Progenitor cell of endocrine pancreas (in vitro differentiated cells): Measurements from ENCODE around the gene CCDC60. TPM values are rescaled to one million over a fixed set of nuclear protein-coding genes. Genes with fewer than 3 reads are reported as not detected.

Source experiments
- DNase-seq: peaks from one replicate; pipeline ENCODE4 v3.0.0; 2021; ENCODE audit warnings: low spot score; ENCODE audit not compliant: unreplicated experiment
- H3K27ac Mint-ChIP-seq: 2 replicates; pipeline ENCODE4 v1.8.0; 2021; ENCODE audit warnings: mild to moderate bottlenecking, moderate library complexity, mixed read lengths
- H3K27me3 Mint-ChIP-seq: 2 replicates; pipeline ENCODE4 v1.8.0; 2021; ENCODE audit warnings: mixed read lengths
- H3K36me3 Mint-ChIP-seq: 2 replicates; pipeline ENCODE4 v1.8.0; 2022; ENCODE audit warnings: mixed read lengths; ENCODE audit not compliant: insufficient read depth
- H3K4me1 Mint-ChIP-seq: 2 replicates; pipeline ENCODE4 v1.8.0; 2021; ENCODE audit warnings: low read depth, mixed read lengths
- H3K4me3 Mint-ChIP-seq: 2 replicates; pipeline ENCODE4 v1.8.0; 2021; ENCODE audit warnings: low read depth, mild to moderate bottlenecking, moderate library complexity, mixed read lengths
- H3K9me3 Mint-ChIP-seq: 2 replicates; pipeline ENCODE4 v1.8.0; 2021; ENCODE audit warnings: low read depth, mixed read lengths
- total RNA-seq: library from RNA; stranded (reverse); gene quantifications from 2 replicates; pipeline ENCODE4 v1.2.1, GENCODE V29; 2021
- TF ChIP-seq, protein P1 (sequence below): fragments of 200-600 bp; sonication (generic); IDR thresholded peaks from one replicate; pipeline ENCODE4 v1.5.0; 2021; ENCODE audit warnings: antibody characterized with exemption, mild to moderate bottlenecking; ENCODE audit not compliant: unreplicated experiment

Gene CCDC60
- total RNA-seq, 1 donor from 2014 or later = 23.4 TPM

- no peak for DNase-seq
- Mint-ChIP-seq H3K4me3 (no peak overlapping the region), H3K27me3 (peaks cover 7% of the 10 kb centered on the region), H3K36me3 (no peaks in the 10 kb centered on the region), H3K4me1 (peaks cover 8% of the 10 kb centered on the region), H3K27ac (no peak overlapping the region), H3K9me3 (no peaks in the 10 kb centered on the region)
- TF ChIP-seq, protein P1, sequence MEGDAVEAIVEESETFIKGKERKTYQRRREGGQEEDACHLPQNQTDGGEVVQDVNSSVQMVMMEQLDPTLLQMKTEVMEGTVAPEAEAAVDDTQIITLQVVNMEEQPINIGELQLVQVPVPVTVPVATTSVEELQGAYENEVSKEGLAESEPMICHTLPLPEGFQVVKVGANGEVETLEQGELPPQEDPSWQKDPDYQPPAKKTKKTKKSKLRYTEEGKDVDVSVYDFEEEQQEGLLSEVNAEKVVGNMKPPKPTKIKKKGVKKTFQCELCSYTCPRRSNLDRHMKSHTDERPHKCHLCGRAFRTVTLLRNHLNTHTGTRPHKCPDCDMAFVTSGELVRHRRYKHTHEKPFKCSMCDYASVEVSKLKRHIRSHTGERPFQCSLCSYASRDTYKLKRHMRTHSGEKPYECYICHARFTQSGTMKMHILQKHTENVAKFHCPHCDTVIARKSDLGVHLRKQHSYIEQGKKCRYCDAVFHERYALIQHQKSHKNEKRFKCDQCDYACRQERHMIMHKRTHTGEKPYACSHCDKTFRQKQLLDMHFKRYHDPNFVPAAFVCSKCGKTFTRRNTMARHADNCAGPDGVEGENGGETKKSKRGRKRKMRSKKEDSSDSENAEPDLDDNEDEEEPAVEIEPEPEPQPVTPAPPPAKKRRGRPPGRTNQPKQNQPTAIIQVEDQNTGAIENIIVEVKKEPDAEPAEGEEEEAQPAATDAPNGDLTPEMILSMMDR = no peak
Measured at GRCh38 chr12:119450771-119451170, 116.2 kb downstream of the CCDC60 start.

- H3K4me1 Mint-ChIP-seq = no peaks in the 10 kb centered on the region
- H3K27me3 Mint-ChIP-seq = peaks cover 7% of the 10 kb centered on the region
- H3K27ac Mint-ChIP-seq = no peak overlapping the region
- no peaks in the 10 kb centered on the region for H3K9me3 Mint-ChIP-seq
- DNase-seq = no peak
- TF ChIP-seq, protein P1 = no peak
- H3K36me3 Mint-ChIP-seq = no peaks in the 10 kb centered on the region
- H3K4me3 Mint-ChIP-seq = no peak overlapping the region
Measured at GRCh38 chr12:119456824-119457223, 122.3 kb downstream of the CCDC60 start.

GRCh38 chr12:119457271-119457670, 122.7 kb downstream of the CCDC60 start:
- Mint-ChIP-seq H3K4me1 (no peaks in the 10 kb centered on the region), H3K27me3 (peaks cover 7% of the 10 kb centered on the region), H3K9me3 (no peaks in the 10 kb centered on the region), H3K36me3 (no peaks in the 10 kb centered on the region), H3K27ac (no peak overlapping the region), H3K4me3 (no peak overlapping the region)
- TF ChIP-seq, protein P1 = no peak
- DNase-seq = no peak

GRCh38 chr12:119459481-119459880, 125.0 kb downstream of the CCDC60 start:
- H3K27me3 Mint-ChIP-seq = peaks cover 4% of the 10 kb centered on the region
- DNase-seq = no peak
- peaks cover 3% of the 10 kb centered on the region for H3K36me3 Mint-ChIP-seq
- H3K9me3 Mint-ChIP-seq = no peaks in the 10 kb centered on the region
- no peaks in the 10 kb centered on the region for H3K4me1 Mint-ChIP-seq
- no peak overlapping the region for H3K27ac Mint-ChIP-seq
- no peak overlapping the region for H3K4me3 Mint-ChIP-seq
- TF ChIP-seq, protein P1 = no peak

DNA sequence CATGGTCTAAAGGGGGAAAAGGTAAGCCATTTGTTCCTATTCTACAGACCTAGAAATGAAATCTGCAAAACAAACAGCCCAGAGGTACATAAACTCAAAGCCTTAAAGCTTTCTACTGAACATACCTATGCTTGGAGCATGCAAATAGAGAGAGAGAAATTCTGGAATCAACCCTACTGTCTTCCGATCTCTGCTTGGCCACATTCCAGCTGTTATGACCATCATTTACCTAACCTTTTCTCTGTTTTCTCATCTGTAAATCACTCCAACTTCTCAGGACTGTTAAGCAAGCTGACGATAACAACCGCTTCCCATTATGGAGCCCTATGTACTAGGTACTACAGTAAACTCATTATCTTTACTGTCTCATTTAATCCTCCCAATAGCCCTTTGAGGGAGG, 126.3 kb downstream of the CCDC60 start:
- Mint-ChIP-seq H3K36me3 (peaks cover 3% of the 10 kb centered on the region), H3K4me1 (no peaks in the 10 kb centered on the region), H3K27me3 (no peaks in the 10 kb centered on the region), H3K27ac (no peak overlapping the region), H3K4me3 (no peak overlapping the region), H3K9me3 (no peaks in the 10 kb centered on the region)
- TF ChIP-seq, protein P1 = no peak
- DNase-seq = no peak
